Heart left ventricle (tissue), 16 donors: ENCODE measurements around the gene DDR1. TPM values are rescaled to one million over a fixed set of nuclear protein-coding genes. Genes with fewer than 3 reads are reported as not detected.

Experiments used
- ATAC-seq, 4 donors: fragments of 200-7000 bp; cut with Tn5 transposase; one replicate each; pipeline ENCODE4 v1.9.1; 2020 to 2022; ENCODE audit warnings: moderate library complexity in 4 of 4, mild to moderate bottlenecking in 3 of 4, moderate number of reproducible peaks in 1 of 4
- DNase-seq, 5 donors: peaks; one replicate each; pipeline ENCODE4 v3.0.0-alpha.2; 2020
- H3K27ac ChIP-seq, 12 donors: fragments of 200-600 bp; sonication (generic) in 4 of 12; one replicate each; pipeline versions ENCODE4 v1.5.0 to v1.8.0; 2016 to 2022; ENCODE audit warnings: mild to moderate bottlenecking in 2 of 12
- H3K27me3 ChIP-seq, 9 donors: fragments of 200-600 bp; sonication (generic) in 2 of 9; one replicate each; pipeline versions ENCODE4 v1.5.1 to v1.8.0; 2016 to 2022; ENCODE audit warnings: mild to moderate bottlenecking in 3 of 9
- H3K36me3 ChIP-seq, 9 donors: fragments of 200-600 bp; sonication (generic) in 2 of 9; one replicate each; pipeline versions ENCODE4 v1.5.0 to v1.8.0; 2018 to 2022; ENCODE audit warnings: mild to moderate bottlenecking in 2 of 9
- H3K4me1 ChIP-seq, 12 donors: fragments of 200-600 bp; sonication (generic) in 4 of 12; one replicate each; pipeline versions ENCODE4 v1.5.0 to v1.8.0; 2016 to 2022; ENCODE audit warnings: mild to moderate bottlenecking in 3 of 12
- H3K4me3 ChIP-seq, 12 donors: fragments of 200-600 bp; sonication (generic) in 4 of 12; one replicate each; pipeline versions ENCODE4 v1.5.0 to v1.8.0; 2017 to 2022; ENCODE audit warnings: mild to moderate bottlenecking in 9 of 12, moderate library complexity in 4 of 12
- H3K9me3 ChIP-seq, 12 donors: fragments of 200-600 bp; sonication (generic) in 4 of 12; one replicate each; pipeline versions ENCODE4 v1.5.0 to v1.8.0; 2016 to 2022; ENCODE audit warnings: mild to moderate bottlenecking in 1 of 12
- POLR2A ChIP-seq, 2 donors: fragments of 450-650 bp; IDR thresholded peaks; one replicate each; pipeline ENCODE4 v1.6.1; 2017; ENCODE audit warnings: antibody characterized with exemption in 2 of 2, mild to moderate bottlenecking in 2 of 2, moderate library complexity in 2 of 2
- WGBS, 4 donors: extraction: QIAGEN DNeasy Blood & Tissue Kit in 2 of 4; methylation state at CpG; one replicate each; pipeline versions ENCODE4 v1.1.5 to v1.1.7; 2013 to 2018; 5-methylcytosine and 5-hydroxymethylcytosine counted together
- intact Hi-C, 10 donors: fragments of 100-400 bp; cut with DNase I; formaldehyde crosslinking; loops; one replicate each; pipeline versions ENCODE4 v1.11.1 to v1.14.2; 2022
- polyA plus RNA-seq, 2 donors: library from polyadenylated mRNA; stranded (reverse); fragments of 200-250 nt; gene quantifications; one replicate each; pipeline ENCODE4 v1.2.3, GENCODE V29; 2013
- total RNA-seq, 9 donors: library from RNA; depleted of rRNA in 2 of 9; stranded (reverse); fragments of >200 nt in 2 of 9; fragmentation: NEBNext Ultra II Directional in 3 of 9; extraction: Animal tissue kit (Norgen Biotek cat#: 25700) in 3 of 9; gene quantifications; one replicate each; pipeline versions ENCODE4 v1.1.0 to v1.2.4, GENCODE V29; 2016 to 2023
- TF ChIP-seq, protein P1 (sequence below), 12 donors: fragments of 200-600 bp; sonication (generic) in 4 of 12; IDR thresholded peaks; one replicate each; pipeline versions ENCODE4 v1.5.0 to v1.8.0; 2018 to 2022; ENCODE audit warnings: antibody characterized with exemption in 12 of 12, mild to moderate bottlenecking in 5 of 12
- donor health status: ischemic (EF 13 %, LVEDD 7.1; RV severe dilation, severe dysfunction).
- donor health status: healthy with polysubstance abuse.
- donor health status: DM: no; HTN: yes; CAD: no.
- donor health status: DM: no; HTN: no; CAD: no.
- donor health status: ischemic (EF 25% LVEDD 6.9; RV normal size, moderate dysfunction).
- donor health status: ischemic (EF 25% LVEDD 5.7; RV mildly dilated, moderate dysfunction).
- donor health status: healthy.
- donor health status: DM: yes; HTN: yes; CAD: no.
- donor health status: ischemic (EF 35%, LVEDD 5.7; RV mildly dilated, moderate dysfunction).
- donor health status: nonischemic (EF 11% LVEDD 7.7; RV severe dilation, severe dysfunction).
- donor health status: DM: yes; HTN: yes; CAD: no.
- donor health status: PGD.
- donor health status: ischemic (EF 29% LVEDD 5.4; RV normal size, mild dysfunction).
- donor health status: nonischemic (EF 23%, LVEDD 6.1; RV moderate dilation, normal function).

Gene DDR1
- total and polyA plus RNA-seq, 11 donors = 11.8 to 50.0 (median 32.0) TPM

GRCh38 chr6:30930506-30930905 is 46.2 kb downstream of the DDR1 start:
- Histone ChIP-seq H3K4me1 (peaks cover 0 to 18% (median 0%) of the 10 kb centered on the region in 12 donors), H3K4me3 (no peak overlapping the region), H3K36me3 (peaks cover 0 to 17% (median 14%) of the 10 kb centered on the region in 9 donors), H3K27ac (no peak overlapping the region), H3K9me3 (peaks cover 0 to 10% (median 2%) of the 10 kb centered on the region in 12 donors), H3K27me3 (no peaks in the 10 kb centered on the region)
- DNase-seq (no peak), ATAC-seq (no peak)
- WGBS, 4 donors = 90 to 94% (median 93%) methylated on average over 4 of the region's 4 CpGs
- intact Hi-C loops = no loop called here
- TF ChIP-seq, protein P1, sequence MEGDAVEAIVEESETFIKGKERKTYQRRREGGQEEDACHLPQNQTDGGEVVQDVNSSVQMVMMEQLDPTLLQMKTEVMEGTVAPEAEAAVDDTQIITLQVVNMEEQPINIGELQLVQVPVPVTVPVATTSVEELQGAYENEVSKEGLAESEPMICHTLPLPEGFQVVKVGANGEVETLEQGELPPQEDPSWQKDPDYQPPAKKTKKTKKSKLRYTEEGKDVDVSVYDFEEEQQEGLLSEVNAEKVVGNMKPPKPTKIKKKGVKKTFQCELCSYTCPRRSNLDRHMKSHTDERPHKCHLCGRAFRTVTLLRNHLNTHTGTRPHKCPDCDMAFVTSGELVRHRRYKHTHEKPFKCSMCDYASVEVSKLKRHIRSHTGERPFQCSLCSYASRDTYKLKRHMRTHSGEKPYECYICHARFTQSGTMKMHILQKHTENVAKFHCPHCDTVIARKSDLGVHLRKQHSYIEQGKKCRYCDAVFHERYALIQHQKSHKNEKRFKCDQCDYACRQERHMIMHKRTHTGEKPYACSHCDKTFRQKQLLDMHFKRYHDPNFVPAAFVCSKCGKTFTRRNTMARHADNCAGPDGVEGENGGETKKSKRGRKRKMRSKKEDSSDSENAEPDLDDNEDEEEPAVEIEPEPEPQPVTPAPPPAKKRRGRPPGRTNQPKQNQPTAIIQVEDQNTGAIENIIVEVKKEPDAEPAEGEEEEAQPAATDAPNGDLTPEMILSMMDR (IDR thresholded peaks at IDR 0.05) = no peak
- no peak for TF ChIP-seq POLR2A (IDR thresholded peaks at IDR 0.05)

GRCh38 chr6:30931272-30931671 is 47.0 kb downstream of the DDR1 start:
- TF ChIP-seq POLR2A (IDR thresholded peaks at IDR 0.05) = no peak

DNA sequence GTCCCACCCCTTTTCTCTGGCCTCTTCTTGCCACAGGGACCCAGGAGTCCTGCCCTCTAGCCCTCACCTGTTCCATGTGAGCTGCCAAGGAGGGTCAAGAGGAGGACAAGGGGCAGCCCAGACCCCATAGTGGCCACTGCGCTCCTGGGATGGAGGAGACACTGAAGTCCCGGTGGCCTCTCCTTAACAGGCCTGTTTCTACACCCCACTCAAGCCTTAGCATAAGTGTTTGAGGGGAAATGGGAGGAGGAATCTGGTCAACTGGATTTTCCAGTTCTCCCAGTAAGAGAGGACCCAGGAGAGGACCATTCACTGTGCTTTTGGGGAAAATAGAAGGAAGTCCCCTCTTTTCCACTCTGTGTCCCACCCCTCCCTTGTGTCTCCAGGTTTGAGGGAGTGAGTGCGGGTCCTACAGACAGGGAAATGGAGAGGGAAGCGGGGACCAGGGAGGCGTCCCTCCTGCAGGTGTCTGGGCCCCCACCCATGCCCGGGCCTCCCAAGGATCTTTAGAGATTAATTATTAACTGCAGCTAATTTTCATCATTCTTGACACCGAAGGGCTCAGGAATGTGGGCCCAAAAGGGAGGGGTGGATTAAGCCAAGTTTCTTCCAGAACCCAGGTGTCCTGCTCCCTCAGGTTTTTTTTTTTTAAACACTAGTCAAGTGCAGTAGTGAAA is 47.8 kb downstream of the DDR1 start, which contains the start of gene SFTA2:
Gene SFTA2, minus strand, starts transcription at position 202 of the 677 bp plus-strand sequence. Its CDS starts 74 bp downstream, at position 128.
- 86 to 88% (median 87%) methylated on average over 7 of the region's 7 CpGs for WGBS, 4 donors
- Histone ChIP-seq H3K4me1 (peaks cover 0 to 3% (median 0%) of the 10 kb centered on the region in 12 donors), H3K27me3 (peaks cover 0 to 3% (median 0%) of the 10 kb centered on the region in 9 donors), H3K4me3 (no peak within 1 kb of the TSS), H3K9me3 (peaks cover 0 to 10% (median 2%) of the 10 kb centered on the region in 12 donors), H3K27ac (no peak within 1 kb of the TSS), H3K36me3 (peaks cover 0 to 2% (median 0%) of the 10 kb centered on the region in 9 donors)
- TF ChIP-seq, protein P1 (IDR thresholded peaks at IDR 0.05) = no peak
- no peak for TF ChIP-seq POLR2A (IDR thresholded peaks at IDR 0.05)
- intact Hi-C loops = no loop called here
- DNase-seq (no peak), ATAC-seq (no peak)

More at GRCh38 chr6:30931272-30931671, 47.0 kb downstream of the DDR1 start:
- Histone ChIP-seq H3K36me3 (peaks cover 0 to 9% (median 6%) of the 10 kb centered on the region in 9 donors), H3K4me1 (peaks cover 0 to 11% (median 0%) of the 10 kb centered on the region in 12 donors), H3K27ac (no peak overlapping the region), H3K27me3 (no peaks in the 10 kb centered on the region), H3K4me3 (no peak overlapping the region), H3K9me3 (peaks cover 0 to 10% (median 2%) of the 10 kb centered on the region in 12 donors)
- DNase-seq = peak in 1 of 5 donors; percentile 55
- 56 to 72% (median 62%) methylated on average over 8 of the region's 8 CpGs for WGBS, 4 donors
- ATAC-seq = no peak
- intact Hi-C loops = no loop called here

- peaks cover 0 to 10% (median 2%) of the 10 kb centered on the region in 12 donors for H3K9me3 ChIP-seq
- H3K4me3 ChIP-seq = no peak overlapping the region
- no peak for ATAC-seq
- DNase-seq = no peak
- no peak overlapping the region for H3K27ac ChIP-seq
- H3K27me3 ChIP-seq = peaks cover 0 to 4% (median 0%) of the 10 kb centered on the region in 9 donors
- TF ChIP-seq POLR2A (IDR thresholded peaks at IDR 0.05) = no peak
- TF ChIP-seq, protein P1 (IDR thresholded peaks at IDR 0.05) = no peak
- H3K4me1 ChIP-seq = no peaks in the 10 kb centered on the region
- WGBS, 4 donors = 74 to 80% (median 79%) methylated on average over 6 of the region's 6 CpGs
- intact Hi-C loops = no loop called here
- no peaks in the 10 kb centered on the region for H3K36me3 ChIP-seq
Measured at GRCh38 chr6:30932665-30933365, 48.5 kb downstream of the DDR1 start.
